Large intestine (tissue), 3 donors: ENCODE results near the gene NTSR1. TPM values are rescaled to one million over a fixed set of nuclear protein-coding genes. Genes with fewer than 3 reads are reported as not detected.
A peak's percentile ranks its signal among the peaks of the same experiment; 100 is the strongest.

Experiments
- DNase-seq, 2 donors: peaks; one replicate each; pipeline versions ENCODE4 v3.0.0 to v3.0.0-alpha.2; 2013
- H3K27ac ChIP-seq: one replicate; pipeline ENCODE4 v1.5.1; 2013; ENCODE audit warnings: low read length
- H3K27me3 ChIP-seq: 2 replicates; pipeline ENCODE4 v1.6.1; 2013; ENCODE audit warnings: low read length; ENCODE audit not compliant: control insufficient read depth, insufficient read depth
- H3K36me3 ChIP-seq: 2 replicates; pipeline ENCODE4 v1.6.1; 2013; ENCODE audit warnings: low read length; ENCODE audit not compliant: control insufficient read depth, insufficient read depth
- H3K4me1 ChIP-seq: one replicate; pipeline ENCODE4 v1.6.1; 2013; ENCODE audit warnings: low read length; ENCODE audit not compliant: control insufficient read depth, insufficient read depth
- H3K4me3 ChIP-seq: one replicate; pipeline ENCODE4 v1.5.1; 2013; ENCODE audit warnings: low read length
- H3K9me3 ChIP-seq: one replicate; pipeline ENCODE4 v1.6.1; 2013; ENCODE audit warnings: mild to moderate bottlenecking, low read depth, low read length, moderate library complexity; ENCODE audit not compliant: control insufficient read depth
- WGBS: methylation state at CpG from one replicate; pipeline ENCODE4 v1.1.5; 2013; ENCODE audit warnings: low lambda C conversion rate; ENCODE audit not compliant: insufficient coverage; 5-methylcytosine and 5-hydroxymethylcytosine counted together
- polyA plus RNA-seq: library from polyadenylated mRNA; unstranded; fragments of 120-200 nt; gene quantifications from one replicate; pipeline ENCODE4 v1.2.1, GENCODE V29; 2013

The NTSR1 gene
- polyA plus RNA-seq, 1 donor = 1.1 TPM

GRCh38 chr20:62785393-62785792, 76.8 kb downstream of the NTSR1 start:
- H3K27me3 ChIP-seq = peaks cover 8% of the 10 kb centered on the region
- no CpG with 5 or more reads among the region's 11 CpGs for WGBS
- peaks cover 3% of the 10 kb centered on the region for H3K9me3 ChIP-seq
- H3K36me3 ChIP-seq = no peaks in the 10 kb centered on the region
- DNase-seq = no peak
- no peak overlapping the region for H3K4me3 ChIP-seq
- no peak overlapping the region for H3K27ac ChIP-seq
- no peaks in the 10 kb centered on the region for H3K4me1 ChIP-seq

- no peak for DNase-seq
- Histone ChIP-seq H3K4me3 (no peak overlapping the region), H3K4me1 (peaks cover 1% of the 10 kb centered on the region), H3K9me3 (no peaks in the 10 kb centered on the region), H3K27ac (no peak overlapping the region), H3K27me3 (peaks cover 8% of the 10 kb centered on the region), H3K36me3 (no peaks in the 10 kb centered on the region)
- 100% methylated on average over 1 of the region's 13 CpGs for WGBS
These were observed 77.5 kb downstream of the NTSR1 start for GRCh38 chr20:62786157-62786556.

GRCh38 chr20:62787321-62787720, 78.7 kb downstream of the NTSR1 start:
- Histone ChIP-seq H3K4me3 (no peak overlapping the region), H3K36me3 (no peaks in the 10 kb centered on the region), H3K27me3 (peaks cover 8% of the 10 kb centered on the region), H3K4me1 (peaks cover 3% of the 10 kb centered on the region), H3K27ac (no peak overlapping the region), H3K9me3 (no peaks in the 10 kb centered on the region)
- WGBS = no CpG with 5 or more reads among the region's 7 CpGs
- DNase-seq = no peak

- no peak for DNase-seq
- no peaks in the 10 kb centered on the region for H3K9me3 ChIP-seq
- no peak overlapping the region for H3K4me3 ChIP-seq
- no peaks in the 10 kb centered on the region for H3K36me3 ChIP-seq
- H3K27ac ChIP-seq = no peak overlapping the region
- H3K4me1 ChIP-seq = peaks cover 3% of the 10 kb centered on the region
- no CpG with 5 or more reads among the region's 5 CpGs for WGBS
- H3K27me3 ChIP-seq = peaks cover 8% of the 10 kb centered on the region
These were observed 79.2 kb downstream of the NTSR1 start for GRCh38 chr20:62787866-62788265.

- no peak for DNase-seq
- no peak overlapping the region for H3K27ac ChIP-seq
- H3K4me3 ChIP-seq = no peak overlapping the region
- H3K36me3 ChIP-seq = no peaks in the 10 kb centered on the region
- peaks cover 7% of the 10 kb centered on the region for H3K4me1 ChIP-seq
- H3K9me3 ChIP-seq = no peaks in the 10 kb centered on the region
- H3K27me3 ChIP-seq = peaks cover 8% of the 10 kb centered on the region
- WGBS = no CpG with 5 or more reads among the region's 15 CpGs
These were observed 80.0 kb downstream of the NTSR1 start for GRCh38 chr20:62788607-62789006.

GRCh38 chr20:62790075-62790474, 81.4 kb downstream of the NTSR1 start:
- no peaks in the 10 kb centered on the region for H3K9me3 ChIP-seq
- H3K27me3 ChIP-seq = peaks cover 8% of the 10 kb centered on the region
- H3K4me1 ChIP-seq = peaks cover 18% of the 10 kb centered on the region
- no peaks in the 10 kb centered on the region for H3K36me3 ChIP-seq
- no CpG with 5 or more reads among the region's 12 CpGs for WGBS
- H3K27ac ChIP-seq = no peak overlapping the region
- H3K4me3 ChIP-seq = no peak overlapping the region
- no peak for DNase-seq

- Histone ChIP-seq H3K27me3 (peaks cover 4% of the 10 kb centered on the region), H3K9me3 (no peaks in the 10 kb centered on the region), H3K36me3 (no peaks in the 10 kb centered on the region), H3K4me3 (no peak overlapping the region), H3K27ac (no peak overlapping the region), H3K4me1 (peaks cover 19% of the 10 kb centered on the region)
- peak; percentile 76 to 79 for DNase-seq
- WGBS = no CpG with 5 or more reads among the region's 23 CpGs
These were observed 82.9 kb downstream of the NTSR1 start for GRCh38 chr20:62791301-62792181.

GRCh38 chr20:62792182-62792939, 83.7 kb downstream of the NTSR1 start:
- DNase-seq = no peak
- no CpG with 5 or more reads among the region's 9 CpGs for WGBS
- H3K27me3 ChIP-seq = peaks cover 4% of the 10 kb centered on the region
- H3K4me3 ChIP-seq = no peak overlapping the region
- H3K9me3 ChIP-seq = no peaks in the 10 kb centered on the region
- peaks cover 24% of the 10 kb centered on the region for H3K4me1 ChIP-seq
- H3K36me3 ChIP-seq = peaks cover under 1% of the 10 kb centered on the region
- H3K27ac ChIP-seq = no peak overlapping the region

GRCh38 chr20:62792940-62793756, 84.5 kb downstream of the NTSR1 start:
- H3K36me3 ChIP-seq = peaks cover 5% of the 10 kb centered on the region
- no peak overlapping the region for H3K4me3 ChIP-seq
- H3K4me1 ChIP-seq = peaks cover 32% of the 10 kb centered on the region
- H3K27ac ChIP-seq = no peak overlapping the region
- no peaks in the 10 kb centered on the region for H3K9me3 ChIP-seq
- no peak for DNase-seq
- WGBS = 80% methylated on average over 2 of the region's 22 CpGs
- no peaks in the 10 kb centered on the region for H3K27me3 ChIP-seq

GRCh38 chr20:62793757-62794006, 85.0 kb downstream of the NTSR1 start:
- H3K4me1 ChIP-seq = peaks cover 37% of the 10 kb centered on the region
- H3K27ac ChIP-seq = peak overlapping the region; percentile 65
- H3K27me3 ChIP-seq = no peaks in the 10 kb centered on the region
- no peak for DNase-seq
- peaks cover 11% of the 10 kb centered on the region for H3K36me3 ChIP-seq
- H3K4me3 ChIP-seq = peak overlapping the region; percentile 47
- H3K9me3 ChIP-seq = no peaks in the 10 kb centered on the region
- WGBS = no CpG with 5 or more reads among the region's 7 CpGs
